HG03571 (cell line): ENCODE results near the gene DIP2C.
"Not testable (repeated sequence)": the region's sequence is repeated elsewhere in the genome, so short reads cannot be mapped to it uniquely, and the experiment has no call there.

ENCODE experiments used
- ATAC-seq: cut with Tn5 transposase; IDR thresholded peaks from one replicate; pipeline ENCODE4 v1.9.1; 2021; ENCODE audit not compliant: unreplicated experiment

DIP2C gene

DNA sequence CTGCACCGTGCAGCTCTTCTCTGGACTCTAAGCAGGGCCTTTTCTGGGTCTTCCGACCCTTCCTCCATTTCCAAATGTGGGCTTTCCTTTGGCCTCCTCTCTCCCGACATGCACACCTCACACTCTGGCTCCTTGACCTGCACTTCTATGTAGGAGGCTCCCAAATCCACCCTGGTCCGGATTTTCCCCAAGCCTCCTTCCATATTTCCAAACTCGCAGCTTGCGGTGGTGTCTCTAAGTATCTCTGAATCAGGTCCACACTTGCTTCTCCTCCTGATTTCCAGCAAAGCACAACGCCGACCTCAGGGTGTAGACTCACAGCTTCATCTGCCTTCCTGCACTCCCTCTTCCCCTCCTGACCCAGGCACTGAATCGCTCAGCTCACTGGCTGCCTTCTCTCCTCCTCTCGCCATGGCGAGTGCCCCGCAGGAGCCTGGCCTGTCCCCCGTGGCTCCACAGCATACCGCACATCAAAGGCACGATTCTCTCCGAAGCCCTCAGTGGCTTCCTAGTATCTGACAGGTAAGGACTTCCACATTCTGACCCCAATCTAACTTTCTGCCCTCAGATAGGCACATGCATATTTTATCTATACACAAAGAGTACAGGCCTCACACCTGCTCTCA lies 27.8 kb downstream of the DIP2C start:
- ATAC-seq: no peak

DNA sequence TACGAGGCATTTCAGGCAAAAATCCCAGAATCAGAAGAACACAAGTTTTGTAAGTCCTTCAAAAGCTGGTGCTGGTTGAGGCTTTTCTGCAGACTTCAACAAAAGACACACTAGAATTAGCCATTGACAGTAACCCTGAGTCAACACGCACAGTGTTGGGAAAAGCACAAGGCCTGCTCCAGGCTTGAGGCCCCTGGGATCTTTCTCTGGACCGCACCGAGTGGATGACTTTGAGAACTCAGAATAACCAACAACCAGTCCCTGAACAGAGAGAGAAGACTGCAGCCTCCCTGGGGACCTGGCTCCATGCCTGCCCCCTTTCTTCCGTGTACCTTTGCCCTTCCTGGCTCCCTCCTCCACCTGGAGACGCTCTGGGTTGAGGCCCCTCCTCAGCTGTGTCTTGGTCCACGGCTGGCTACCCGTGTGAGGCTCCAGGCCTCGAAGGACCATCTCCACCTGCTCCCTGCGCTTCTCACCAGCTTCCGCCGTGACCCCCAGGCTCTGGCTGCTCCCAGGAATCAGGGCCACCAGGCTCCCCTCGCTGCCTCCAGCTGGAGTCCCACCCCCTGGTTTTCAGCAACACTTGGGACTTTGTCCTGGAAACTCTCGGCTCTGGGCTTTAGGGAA lies 28.4 kb downstream of the DIP2C start:
- no peak for ATAC-seq

DNA sequence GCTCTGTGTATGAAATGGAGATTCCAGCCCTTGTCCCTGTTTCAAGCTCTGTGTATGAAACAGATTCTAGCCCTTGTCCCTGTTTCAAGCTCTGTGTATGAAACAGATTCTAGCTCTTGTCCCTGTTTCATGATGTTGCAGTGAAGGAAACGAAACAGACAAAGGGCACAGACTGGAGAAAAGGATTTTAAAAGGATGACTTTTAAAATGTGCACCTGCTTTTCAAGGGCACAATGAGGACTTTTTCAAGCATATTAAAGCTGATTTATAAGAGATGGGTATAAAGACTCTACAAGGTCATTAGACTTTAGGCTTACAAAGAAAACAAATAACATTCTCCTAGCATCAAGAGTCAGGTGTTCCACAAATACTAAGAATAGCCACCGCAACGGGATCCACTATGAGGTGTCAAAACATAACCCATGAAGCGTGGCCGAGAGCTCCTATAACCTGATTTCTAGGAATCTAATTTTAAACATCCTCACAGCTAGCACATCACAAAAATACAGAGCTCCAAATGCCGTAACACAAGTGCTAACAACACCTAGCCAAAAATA lies 29.0 kb downstream of the DIP2C start:
- ATAC-seq: no peak

DNA sequence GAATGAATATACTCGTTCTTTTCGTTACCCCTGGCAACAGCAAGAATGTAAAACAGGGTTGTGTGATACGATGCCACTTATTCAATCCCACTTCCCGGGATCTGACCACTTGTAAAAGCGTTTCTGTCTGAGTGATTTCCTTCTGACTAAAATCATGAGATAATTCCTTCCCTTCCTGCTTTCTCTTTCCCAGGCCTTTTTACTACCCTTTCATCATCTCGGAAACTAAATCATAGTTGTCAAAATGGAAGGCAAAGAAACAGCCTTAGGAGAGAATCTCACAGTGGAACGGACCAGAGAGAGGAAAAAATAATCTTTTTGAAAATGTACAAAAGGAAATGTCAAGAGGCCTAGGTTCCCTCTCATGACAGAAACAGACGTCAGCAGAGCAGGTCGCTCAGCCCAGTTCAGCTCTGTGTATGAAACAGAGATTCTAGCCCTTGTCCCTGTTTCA lies 29.8 kb downstream of the DIP2C start:
- ATAC-seq: no peak

DNA sequence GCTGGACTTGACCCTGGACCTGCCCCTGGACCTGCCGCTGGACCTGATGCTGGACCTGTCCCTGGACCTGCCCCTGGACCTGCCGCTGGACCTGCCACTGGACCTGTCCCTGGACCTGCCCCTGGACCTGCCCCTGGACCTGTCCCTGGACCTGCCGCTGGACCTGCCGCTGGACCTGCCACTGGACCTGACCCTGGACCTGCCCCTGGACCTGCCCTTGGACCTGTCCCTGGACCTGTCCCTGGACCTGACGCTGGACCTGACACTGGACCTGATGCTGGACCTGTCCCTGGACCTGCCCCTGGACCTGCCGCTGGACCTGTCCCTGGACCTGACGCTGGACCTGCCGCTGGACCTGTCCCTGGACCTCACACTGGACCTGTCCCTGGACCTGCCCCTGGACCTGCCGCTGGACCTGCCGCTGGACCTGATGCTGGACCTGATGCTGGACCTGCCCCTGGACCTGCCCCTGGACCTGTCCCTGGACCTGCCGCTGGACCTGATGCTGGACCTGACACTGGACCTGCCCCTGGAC lies 31.6 kb downstream of the DIP2C start:
- not testable (repeated sequence) for ATAC-seq

DNA sequence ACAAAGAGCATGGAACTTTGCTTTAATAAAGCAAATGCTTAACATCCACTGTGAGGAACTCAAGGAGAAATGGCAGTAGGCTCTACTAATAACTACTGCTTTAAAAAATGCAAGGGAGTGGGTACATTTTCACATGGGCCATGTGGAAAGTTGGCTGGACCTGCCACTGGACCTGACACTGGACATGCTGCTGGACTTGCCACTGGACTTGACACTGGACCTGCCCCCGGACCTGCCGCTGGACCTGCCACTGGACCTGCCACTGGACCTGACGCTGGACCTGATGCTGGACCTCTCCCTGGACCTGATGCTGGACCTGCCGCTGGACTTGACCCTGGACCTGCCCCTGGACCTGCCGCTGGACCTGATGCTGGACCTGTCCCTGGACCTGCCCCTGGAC lies 32.6 kb downstream of the DIP2C start:
- no peak for ATAC-seq

DNA sequence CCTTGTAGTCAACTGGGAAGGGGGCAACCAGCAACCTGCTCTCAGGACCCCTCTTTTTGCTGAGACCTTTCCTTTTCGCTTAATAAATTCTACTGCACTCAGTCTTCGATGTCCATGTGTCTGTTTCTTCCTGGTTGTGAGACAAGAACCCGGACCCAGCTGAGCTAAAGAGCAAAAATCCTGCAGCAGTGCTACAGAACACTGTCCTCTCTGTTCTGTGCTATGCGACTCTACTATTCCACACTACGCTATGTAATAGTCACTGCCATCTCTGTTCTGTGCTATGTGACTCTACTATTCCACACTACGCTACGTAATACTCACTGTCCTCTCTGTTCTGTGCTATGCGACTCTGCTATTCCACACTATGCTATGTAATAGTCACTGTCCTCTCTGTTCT lies 34.3 kb downstream of the DIP2C start:
- ATAC-seq: no peak

DNA sequence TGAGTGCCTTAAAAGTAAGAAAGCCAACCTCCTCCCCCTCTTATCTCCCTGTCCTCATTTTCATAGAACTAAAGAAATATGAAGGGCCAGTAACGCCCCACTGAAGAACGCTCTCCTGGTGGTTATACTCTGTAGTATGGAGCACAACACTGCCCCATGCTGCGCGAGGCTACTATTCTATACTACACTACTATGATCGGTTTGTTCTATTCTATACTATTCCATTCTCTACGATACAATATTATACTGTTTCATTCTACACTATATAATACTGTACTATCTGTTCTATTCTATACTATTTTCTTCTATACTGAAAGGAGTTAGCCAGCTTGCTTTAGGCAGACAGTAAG lies 34.8 kb downstream of the DIP2C start:
- no peak for ATAC-seq

DNA sequence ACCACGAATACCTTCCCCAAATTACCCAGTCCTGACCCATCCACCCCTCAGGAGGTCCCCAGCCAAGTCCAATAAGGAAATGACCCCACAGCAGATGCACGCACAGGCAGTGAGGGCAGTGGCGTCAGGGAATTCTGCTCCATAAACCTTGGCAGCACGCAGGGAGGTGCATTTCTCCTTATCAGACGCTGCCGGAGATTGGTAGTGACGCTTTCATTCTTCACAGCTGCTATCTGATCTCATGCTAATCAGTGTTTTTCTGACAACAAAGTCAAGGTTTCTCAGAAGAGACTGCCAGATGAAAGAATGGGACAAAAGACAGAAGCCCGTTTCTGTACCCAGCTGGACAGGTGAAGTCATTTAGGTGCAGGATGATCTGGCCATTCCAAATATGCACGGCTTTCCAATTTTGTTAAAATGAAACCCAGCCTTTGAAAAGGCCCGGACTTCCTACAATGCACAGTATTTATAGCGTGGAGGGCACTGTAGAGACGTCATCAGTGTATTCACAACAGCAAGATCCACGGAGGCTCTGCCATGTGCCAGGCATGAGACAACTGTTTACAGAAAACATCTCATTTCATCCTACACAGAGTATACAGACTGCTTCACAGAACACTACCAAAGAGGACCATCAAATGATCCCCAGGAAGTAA lies 35.3 kb downstream of the DIP2C start:
- no peak for ATAC-seq

DNA sequence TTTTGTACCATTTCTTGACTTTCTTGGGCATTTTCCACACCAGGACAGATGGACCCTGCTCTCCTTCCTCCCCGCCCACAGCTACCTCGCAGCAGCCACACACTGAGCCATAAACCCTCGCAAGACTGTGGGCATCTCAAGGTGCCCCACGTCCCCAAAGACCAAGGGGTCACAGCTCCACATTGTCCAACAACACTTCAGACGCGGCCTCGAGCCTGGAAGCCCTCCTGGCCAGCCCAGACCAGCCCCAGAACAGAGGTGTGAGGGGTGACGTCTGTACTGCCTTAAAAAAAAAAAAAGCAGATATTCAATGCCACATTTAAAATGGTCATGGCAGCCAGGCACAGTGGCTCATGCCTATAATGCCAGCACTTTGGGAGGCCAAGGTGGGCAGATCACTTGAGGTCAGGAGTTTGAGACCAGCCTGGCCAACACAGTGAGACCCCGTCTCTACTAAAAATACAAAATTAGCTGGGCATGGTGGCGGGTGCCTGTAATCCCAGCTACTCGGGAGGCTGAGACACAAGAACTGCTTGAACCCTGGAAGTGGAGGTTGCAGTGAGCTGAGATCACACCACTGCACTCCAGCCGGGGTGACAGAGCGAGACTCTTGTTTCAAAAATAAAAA lies 36.5 kb downstream of the DIP2C start:
- ATAC-seq: not testable (repeated sequence)

DNA sequence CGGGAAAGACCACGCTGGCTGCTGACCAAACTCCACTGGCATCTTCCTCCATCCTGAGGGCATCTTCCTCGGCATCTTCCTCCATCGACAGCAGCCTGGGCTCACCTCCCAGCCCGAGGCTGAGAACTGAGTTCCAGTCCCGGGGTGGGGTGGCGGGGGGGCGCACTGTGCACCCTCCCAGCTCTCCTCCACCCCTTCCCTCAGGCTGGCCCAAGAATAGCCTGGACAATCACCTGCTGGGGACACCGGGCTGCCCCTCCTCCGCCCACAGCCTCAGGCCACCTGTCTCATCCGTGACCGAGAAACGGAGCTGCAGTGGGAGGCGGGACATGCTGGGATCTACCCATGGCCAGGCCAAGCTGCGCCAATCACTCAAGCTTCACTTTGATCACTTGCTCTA lies 37.2 kb downstream of the DIP2C start:
- ATAC-seq: no peak

DNA sequence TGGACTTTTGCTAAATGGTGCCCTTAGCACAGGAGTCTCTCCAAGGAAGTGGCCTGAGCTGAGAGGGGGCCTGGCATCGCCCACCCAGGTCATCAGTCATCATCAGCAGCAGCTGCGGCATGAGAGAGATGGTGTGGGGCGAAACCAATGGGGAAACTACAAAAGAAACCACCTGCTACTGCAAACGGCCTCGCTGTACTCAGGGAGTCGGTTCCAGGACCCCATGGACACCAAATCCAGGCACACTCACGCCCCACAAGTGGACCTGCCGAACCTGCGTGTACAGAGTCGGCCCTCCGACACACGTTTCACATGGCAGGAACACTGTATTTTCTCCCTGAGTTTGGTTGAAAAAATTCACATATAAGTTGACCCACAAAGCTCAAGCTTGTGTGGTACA lies 37.8 kb downstream of the DIP2C start:
- ATAC-seq: no peak

DNA sequence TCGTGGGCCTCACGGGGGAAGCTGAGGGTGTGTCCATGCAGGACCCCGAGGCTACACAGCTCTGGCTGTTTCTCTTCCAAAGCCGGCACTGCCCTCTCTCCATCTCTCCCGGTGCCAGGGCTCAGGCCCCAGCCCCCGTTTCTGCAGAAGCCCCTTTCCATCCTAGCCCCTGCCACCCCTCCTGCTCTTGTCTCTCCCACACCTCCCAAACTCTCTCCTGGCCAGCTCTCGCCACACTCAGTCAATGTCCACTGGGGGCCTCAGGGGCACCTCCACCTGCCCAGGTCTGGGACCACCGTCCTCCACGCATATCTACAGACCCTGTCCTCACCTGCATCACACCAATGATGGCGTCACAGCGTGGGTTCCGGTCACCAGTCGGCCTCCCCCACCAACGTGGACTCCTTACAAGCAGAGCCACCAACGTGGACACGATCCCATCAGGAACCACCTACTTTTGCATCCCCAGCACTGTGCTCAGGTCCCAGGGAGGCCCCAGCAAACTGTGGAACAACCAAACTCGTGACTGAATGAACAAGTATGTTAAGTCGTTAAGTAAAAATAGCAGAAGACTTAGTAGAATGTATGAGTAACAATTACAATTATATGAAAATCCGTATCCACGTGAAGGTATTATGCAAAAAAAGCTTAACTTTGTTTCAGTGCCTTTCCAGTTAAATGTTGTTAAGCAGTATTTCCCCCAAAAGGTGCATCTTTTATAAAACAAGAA lies 38.4 kb downstream of the DIP2C start:
- no peak for ATAC-seq

DNA sequence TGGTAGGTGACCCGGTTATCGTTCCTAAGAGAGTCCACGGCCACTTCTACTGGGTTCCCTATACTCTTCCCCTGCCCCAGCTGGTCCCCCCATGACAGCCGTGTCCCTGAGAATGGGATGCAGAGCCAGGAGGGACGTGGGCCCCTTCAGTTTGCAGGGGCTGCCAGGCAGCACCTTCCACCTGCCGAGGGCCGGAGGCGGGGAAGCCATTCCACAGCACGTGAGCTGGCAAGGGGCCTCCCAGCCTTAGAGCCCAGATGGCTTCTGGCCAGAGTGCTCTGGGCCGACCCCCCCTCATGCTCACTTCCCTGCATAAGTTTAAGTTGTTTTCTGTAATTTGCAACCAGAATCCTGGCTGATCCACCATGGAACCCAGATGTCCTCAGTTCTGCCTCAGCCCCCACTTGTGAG lies 39.0 kb downstream of the DIP2C start:
- ATAC-seq: no peak

DNA sequence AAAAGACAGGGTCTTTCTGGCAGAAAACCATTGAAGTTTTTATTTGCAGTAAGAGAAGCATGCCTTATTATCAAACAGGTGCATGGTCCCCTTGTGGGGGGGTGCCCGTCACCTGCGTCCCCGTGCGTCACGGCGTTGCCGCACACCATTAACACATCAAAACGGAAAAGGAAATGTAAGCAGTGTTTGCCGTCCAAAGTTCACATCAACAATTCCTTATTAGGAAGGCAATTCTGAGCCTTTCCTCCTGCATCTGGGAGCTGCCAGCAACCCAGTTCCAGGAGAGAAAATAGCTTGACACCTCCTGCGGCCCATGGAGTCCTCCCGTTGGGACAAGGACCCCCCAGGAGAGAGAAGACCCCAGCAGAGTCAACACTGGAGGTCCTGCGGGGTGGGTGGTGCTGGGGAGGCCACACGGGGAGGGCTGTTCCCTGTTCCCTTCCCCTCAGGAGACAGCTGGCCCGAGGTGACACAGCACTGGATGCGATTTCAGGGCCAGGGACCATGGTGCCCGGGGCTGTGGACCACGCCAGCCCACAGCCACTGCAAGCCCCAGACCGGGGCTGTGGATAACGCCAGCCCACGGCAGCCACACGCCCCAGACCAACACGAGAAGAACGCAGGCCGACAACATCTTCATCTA lies 39.5 kb downstream of the DIP2C start:
- ATAC-seq: no peak

DNA sequence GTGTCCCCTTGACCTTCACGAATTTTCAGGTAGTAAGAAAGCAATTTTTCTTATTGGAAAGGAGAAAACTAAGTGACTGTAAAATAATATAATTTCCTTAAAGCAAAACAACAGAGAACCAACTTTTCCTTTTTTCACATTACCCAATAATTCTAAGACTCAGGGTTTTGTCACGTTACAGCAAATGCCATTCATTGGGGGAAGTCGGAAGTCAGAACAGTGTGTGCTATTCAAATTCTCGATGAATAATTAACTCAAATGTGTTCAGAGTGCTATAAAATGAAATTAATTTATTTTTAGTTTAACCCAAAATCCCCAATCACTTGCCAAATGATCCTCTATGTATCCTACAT lies 40.0 kb downstream of the DIP2C start:
- no peak for ATAC-seq

DNA sequence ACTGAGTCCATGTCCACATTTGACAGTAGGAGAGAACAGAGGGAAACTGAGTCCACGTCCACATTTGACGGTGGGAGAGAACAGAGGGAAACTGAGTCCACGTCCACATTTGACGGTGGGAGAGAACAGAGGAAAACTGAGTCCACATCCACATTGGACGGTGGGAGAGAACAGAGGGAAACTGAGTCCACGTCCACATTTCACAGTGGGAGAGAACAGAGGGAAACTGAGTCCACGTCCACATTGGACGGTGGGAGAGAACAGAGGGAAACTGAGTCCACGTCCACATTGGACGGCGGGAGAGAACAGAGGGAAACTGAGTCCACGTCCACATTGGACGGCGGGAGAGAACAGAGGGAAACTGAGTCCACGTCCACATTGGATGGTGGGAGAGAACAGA lies 42.4 kb downstream of the DIP2C start:
- not testable (repeated sequence) for ATAC-seq

DNA sequence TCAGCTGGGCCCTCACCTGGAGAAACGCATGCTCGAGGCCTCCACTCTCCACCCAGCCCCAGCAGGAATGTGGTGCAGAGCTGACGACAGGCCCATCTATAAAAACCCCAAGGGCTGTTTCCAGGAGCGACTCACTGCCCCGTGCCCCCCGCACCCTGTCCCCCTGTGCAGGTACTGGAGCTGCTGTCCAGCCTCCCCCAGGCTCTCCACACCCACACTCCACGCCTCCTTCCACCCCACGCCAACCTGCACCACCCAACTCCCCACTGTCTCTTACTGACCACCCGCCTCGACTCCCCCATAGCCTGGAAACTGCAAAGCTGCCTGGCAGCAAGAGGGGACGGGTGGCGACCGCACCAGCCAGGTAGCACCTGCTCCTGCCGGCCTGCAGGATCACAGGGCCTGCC lies 43.3 kb downstream of the DIP2C start:
- ATAC-seq: no peak

DNA sequence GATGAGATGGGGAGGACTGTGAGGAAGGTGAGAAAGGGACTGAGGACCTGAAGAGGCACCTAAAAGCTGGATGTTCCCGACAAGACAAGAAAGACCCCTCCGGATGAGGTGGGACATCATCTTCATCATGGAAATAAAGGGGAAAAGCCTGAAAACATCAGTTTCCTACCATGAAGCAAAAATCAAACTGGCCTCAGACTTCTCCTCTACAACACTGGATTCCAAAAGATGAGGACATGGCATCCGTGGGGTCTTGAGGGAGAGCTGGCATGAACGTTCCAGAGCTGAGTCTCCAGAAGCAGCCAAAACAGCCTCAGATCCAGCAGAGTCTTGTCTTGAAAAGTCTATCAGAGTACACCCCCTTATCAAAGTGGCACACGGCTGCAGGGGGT lies 44.5 kb downstream of the DIP2C start:
- ATAC-seq: no peak

DNA sequence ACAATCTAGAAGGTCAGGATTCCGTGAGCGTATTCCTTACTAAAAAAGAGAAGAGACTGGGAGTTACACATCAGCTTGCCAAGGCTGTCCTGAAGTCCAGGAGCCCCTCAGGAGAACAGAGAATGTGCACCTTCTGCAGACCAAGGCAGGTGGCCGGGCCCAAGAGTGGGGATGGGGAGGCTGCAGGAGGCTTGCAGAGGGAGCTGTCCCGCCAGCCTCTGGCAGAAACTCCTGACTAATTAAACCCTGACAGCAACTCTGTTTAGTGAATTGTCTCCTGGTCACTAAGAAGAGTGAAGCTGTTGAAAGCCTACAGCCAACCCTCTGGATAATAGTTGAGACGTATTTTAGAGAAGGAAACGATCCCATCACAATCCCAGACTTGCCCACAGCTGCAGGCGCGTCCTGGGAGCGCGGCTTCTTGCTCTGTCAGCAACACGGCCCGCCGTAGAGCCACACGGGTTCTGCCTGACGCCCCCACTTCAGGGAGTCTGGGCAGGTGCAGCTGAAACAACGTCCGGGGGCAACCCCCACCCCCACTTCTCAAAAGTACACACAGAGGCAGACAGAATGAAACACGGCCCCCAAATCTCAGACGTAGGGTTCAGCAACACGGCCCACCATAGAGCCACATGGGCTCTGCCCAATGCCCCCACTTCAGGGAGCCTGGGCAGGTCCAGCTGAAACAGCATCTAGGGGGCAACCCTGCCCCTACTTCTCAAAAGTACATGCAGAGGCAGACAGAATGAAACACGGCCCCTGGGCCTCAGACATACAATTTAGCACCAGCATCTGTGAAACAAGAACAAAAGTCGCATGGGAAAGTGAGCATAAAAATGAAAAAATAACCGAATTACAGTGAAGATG lies 45.2 kb downstream of the DIP2C start:
- no peak for ATAC-seq
